C4-2B (cell line): ENCODE results near the gene ST8SIA1.

ENCODE experiments used
- ZFX ChIP-seq: fragments of 450-650 bp; IDR thresholded peaks from 2 replicates; pipeline ENCODE4 v1.6.1; 2017
- TF ChIP-seq, protein P1 (sequence below): fragments of 450-650 bp; conservative IDR thresholded peaks from 2 replicates; pipeline ENCODE4 v1.5.1; 2017; ENCODE audit warnings: mild to moderate bottlenecking

DNA sequence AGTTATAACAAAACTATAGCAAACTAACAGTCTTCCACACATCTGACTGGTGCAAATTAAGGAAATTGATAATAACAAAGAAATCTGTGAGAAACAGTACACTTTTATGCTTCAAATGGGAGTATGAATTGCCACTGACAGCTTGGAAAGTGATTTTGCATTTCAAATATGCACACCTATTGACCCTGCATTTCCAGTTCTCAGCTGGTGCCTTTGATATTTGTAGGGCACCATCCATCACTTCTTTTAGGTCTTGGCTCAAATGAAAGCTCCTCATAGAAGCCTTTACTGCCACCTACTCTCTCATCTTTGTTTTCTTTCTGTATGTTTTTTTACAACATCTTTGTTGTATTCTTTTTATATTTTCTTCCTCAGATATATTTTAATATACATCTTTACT lies 125.1 kb downstream of the ST8SIA1 start:
- TF ChIP-seq, protein P1, sequence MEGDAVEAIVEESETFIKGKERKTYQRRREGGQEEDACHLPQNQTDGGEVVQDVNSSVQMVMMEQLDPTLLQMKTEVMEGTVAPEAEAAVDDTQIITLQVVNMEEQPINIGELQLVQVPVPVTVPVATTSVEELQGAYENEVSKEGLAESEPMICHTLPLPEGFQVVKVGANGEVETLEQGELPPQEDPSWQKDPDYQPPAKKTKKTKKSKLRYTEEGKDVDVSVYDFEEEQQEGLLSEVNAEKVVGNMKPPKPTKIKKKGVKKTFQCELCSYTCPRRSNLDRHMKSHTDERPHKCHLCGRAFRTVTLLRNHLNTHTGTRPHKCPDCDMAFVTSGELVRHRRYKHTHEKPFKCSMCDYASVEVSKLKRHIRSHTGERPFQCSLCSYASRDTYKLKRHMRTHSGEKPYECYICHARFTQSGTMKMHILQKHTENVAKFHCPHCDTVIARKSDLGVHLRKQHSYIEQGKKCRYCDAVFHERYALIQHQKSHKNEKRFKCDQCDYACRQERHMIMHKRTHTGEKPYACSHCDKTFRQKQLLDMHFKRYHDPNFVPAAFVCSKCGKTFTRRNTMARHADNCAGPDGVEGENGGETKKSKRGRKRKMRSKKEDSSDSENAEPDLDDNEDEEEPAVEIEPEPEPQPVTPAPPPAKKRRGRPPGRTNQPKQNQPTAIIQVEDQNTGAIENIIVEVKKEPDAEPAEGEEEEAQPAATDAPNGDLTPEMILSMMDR, result no peak
- TF ChIP-seq ZFX, result no peak
